ENCODE measurements around the gene MAP3K10. TPM values are rescaled to one million over a fixed set of nuclear protein-coding genes. Genes with fewer than 3 reads are reported as not detected.

Gene MAP3K10
- total and polyA plus RNA-seq, 9 of the 15 experiments (the other 6 are each of a cell fraction or from before 2014, with no cell fraction given): 0.01 to 8.0 (median 2.7) TPM; not detected in 1

DNA sequence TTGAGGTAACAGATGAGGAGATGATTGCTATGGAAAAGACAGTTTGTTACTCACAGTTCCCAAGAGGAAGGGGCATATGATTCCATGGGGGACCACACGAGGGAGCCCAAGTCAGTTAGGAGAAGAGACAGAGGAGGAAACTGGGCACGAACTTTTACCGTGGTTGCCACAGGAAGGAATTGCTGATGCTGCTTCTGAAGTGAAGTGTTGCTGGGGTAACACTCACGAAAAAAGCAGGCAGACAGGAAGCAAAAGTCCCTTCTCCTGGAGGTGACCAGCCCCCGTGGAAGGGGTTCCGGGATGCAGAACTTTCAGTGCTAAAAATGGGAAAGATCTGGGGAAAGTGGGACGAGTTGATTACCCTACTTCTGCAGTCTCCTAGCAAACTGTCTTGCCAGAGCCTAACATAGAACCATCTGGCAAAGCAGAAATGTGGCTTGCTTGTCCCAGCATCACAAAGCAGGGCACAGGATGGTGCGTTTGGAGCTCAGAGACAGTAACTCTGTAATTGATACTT, 35.4 kb upstream of the MAP3K10 start (continued):
- TF ChIP-seq, protein P1, sequence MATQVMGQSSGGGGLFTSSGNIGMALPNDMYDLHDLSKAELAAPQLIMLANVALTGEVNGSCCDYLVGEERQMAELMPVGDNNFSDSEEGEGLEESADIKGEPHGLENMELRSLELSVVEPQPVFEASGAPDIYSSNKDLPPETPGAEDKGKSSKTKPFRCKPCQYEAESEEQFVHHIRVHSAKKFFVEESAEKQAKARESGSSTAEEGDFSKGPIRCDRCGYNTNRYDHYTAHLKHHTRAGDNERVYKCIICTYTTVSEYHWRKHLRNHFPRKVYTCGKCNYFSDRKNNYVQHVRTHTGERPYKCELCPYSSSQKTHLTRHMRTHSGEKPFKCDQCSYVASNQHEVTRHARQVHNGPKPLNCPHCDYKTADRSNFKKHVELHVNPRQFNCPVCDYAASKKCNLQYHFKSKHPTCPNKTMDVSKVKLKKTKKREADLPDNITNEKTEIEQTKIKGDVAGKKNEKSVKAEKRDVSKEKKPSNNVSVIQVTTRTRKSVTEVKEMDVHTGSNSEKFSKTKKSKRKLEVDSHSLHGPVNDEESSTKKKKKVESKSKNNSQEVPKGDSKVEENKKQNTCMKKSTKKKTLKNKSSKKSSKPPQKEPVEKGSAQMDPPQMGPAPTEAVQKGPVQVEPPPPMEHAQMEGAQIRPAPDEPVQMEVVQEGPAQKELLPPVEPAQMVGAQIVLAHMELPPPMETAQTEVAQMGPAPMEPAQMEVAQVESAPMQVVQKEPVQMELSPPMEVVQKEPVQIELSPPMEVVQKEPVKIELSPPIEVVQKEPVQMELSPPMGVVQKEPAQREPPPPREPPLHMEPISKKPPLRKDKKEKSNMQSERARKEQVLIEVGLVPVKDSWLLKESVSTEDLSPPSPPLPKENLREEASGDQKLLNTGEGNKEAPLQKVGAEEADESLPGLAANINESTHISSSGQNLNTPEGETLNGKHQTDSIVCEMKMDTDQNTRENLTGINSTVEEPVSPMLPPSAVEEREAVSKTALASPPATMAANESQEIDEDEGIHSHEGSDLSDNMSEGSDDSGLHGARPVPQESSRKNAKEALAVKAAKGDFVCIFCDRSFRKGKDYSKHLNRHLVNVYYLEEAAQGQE (IDR thresholded peaks at IDR 0.05; ENCODE audit: borderline replicate concordance): peak; percentile 64; the same call in 1 of the 2 replicates
- TF ChIP-seq, protein P1 (CRISPR knock-in tag; IDR thresholded peaks at IDR 0.05; ENCODE audit: low read depth): no peak
- TF ChIP-seq, protein P2, sequence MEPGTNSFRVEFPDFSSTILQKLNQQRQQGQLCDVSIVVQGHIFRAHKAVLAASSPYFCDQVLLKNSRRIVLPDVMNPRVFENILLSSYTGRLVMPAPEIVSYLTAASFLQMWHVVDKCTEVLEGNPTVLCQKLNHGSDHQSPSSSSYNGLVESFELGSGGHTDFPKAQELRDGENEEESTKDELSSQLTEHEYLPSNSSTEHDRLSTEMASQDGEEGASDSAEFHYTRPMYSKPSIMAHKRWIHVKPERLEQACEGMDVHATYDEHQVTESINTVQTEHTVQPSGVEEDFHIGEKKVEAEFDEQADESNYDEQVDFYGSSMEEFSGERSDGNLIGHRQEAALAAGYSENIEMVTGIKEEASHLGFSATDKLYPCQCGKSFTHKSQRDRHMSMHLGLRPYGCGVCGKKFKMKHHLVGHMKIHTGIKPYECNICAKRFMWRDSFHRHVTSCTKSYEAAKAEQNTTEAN (CRISPR knock-in tag; IDR thresholded peaks at IDR 0.05): no peak
- TF ChIP-seq STAG1 (CRISPR knock-in tag; IDR thresholded peaks at IDR 0.05; ENCODE audit: borderline replicate concordance) (no peak; the same call in 1 of the 2 replicates), POLR3G (IDR thresholded peaks at IDR 0.05; ENCODE audit: extremely low read depth, insufficient read length, insufficient replicate concordance) (no peak), ZNF23 (CRISPR knock-in tag; IDR thresholded peaks at IDR 0.05) (no peak), KDM1A (IDR thresholded peaks at IDR 0.05) (no peak), HCFC1 (IDR thresholded peaks at IDR 0.05; ENCODE audit: low read depth, low read length) (no peak)

All from K562 (cell line).